Measurements from ENCODE around the gene GKN2. TPM values are rescaled to one million over a fixed set of nuclear protein-coding genes. Genes with fewer than 3 reads are reported as not detected.

The GKN2 gene
- total RNA-seq, 2 experiments from 2014 or later, result not detected

DNA sequence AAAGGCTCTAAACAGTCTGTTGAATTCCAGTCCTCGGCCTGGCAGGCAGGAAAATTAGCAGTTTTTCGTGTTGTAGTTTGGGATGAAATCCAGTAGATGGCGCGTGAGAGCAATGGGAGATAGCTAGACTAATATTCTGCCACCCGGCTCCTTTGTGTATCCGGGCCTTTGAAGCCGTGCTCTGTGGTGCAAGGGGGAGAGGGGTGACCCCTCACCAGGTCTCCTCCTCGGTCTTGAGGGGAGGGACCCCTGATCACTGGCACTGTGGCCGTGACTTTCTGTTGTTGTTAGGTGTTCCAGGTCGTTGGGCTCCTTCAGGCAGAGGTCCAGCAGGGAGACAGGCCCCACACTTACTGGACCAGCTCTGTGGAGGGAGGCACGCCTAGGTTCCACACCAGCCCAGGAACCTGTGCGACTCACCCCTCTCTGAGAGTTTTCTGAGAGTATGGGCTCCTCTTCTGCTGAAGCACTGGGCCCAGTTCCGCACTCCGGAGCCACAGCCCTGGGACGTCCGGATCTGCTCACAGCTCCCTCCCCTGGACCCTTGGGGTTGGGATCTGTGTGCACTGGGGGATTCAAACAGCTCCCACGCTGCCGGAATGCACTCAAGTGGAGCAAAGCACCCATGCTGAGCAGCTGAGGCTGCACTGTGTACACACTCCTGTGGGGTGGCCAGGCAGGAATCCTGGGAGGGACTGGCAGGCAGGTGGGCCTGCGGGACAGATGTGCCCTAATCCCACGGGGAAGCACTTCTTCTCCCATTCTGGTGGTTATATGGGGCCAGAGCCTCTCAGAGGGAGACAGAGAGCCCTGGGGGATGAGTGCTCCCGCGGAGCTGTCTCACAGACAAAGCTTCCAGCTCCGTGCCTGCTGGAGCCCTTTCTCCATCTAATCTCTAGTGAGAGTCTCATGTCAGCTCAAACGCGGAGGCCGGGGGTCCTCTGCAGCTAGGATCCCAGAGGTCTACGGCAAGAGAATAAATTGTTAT lies 8.8 kb downstream of the GKN2 start:
- POLR2A ChIA-PET, result no interaction called here
- Mint-ChIP-seq H3K36me3 (ENCODE audit: low read depth) (no peaks in the 10 kb centered on the region), H3K9me3 (no peaks in the 10 kb centered on the region), H3K4me1 (peaks cover 4% of the 10 kb centered on the region), H3K4me3 (no peak overlapping the region), H3K27ac (no peak overlapping the region), H3K27me3 (peaks cover 64% of the 10 kb centered on the region)
- peak; percentile 50 for DNase-seq
- CTCF ChIA-PET, result interaction anchor here (0.6 to 2.5 kb wide), 32 partner anchors 9 to 665 kb away, joined by 3 to 18 read pairs (median 4); partner anchors contain the start of genes GKN1 and GKN2

DNA sequence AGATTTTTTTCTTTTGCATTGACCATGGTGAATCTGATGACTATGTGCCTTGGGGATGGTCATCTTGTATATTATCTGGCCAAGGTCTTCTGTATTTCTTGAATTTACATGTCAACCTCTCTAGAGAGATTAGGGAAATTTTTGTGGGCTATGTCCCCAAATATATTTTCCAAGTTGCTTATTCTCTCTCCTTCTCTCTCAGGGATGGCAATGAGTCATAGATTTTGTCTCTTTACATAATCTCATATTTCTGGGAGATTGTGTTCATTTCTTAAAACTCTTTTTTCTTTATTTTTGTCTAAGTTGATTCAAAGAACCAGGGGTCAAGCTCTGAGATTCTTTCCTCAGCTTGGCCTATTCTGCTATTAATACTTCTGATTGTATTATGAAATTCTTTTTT lies 9.9 kb downstream of the GKN2 start:
- Mint-ChIP-seq H3K27me3 (peaks cover 67% of the 10 kb centered on the region), H3K36me3 (ENCODE audit: low read depth) (no peaks in the 10 kb centered on the region), H3K4me1 (peaks cover 4% of the 10 kb centered on the region), H3K27ac (no peak overlapping the region), H3K9me3 (no peaks in the 10 kb centered on the region), H3K4me3 (no peak overlapping the region)
- DNase-seq, result no peak
- CTCF ChIA-PET, result interaction anchor here (0.7 to 2.5 kb wide), 29 partner anchors 8 to 664 kb away, joined by 3 to 18 read pairs (median 4); partner anchors contain the start of genes APLF, FBXO48 and GKN2
- POLR2A ChIA-PET, result no interaction called here

DNA sequence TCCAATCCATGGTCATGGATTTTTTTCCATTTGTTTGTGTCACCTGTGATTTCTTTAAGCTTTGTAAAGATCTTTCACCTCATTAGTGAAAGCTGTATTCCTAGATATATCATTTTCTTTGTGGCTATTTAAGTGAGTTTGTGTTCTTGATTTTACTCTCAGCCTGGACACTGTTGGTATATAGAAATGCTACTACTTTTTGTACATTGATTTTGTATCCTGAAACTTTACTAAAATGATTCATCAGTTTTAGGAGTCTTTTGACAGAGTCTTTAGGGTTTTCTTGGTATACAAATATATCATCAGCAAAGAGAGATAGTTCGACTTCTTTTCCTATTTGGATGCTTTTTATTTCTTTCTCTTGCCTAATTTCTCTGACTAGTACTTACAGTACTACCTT lies 12.3 kb downstream of the GKN2 start:
- H3K36me3 Mint-ChIP-seq (ENCODE audit: low read depth), result no peaks in the 10 kb centered on the region
- peaks cover 73% of the 10 kb centered on the region for H3K27me3 Mint-ChIP-seq
- H3K4me3 Mint-ChIP-seq, result no peak overlapping the region
- H3K27ac Mint-ChIP-seq, result no peak overlapping the region
- no peaks in the 10 kb centered on the region for H3K9me3 Mint-ChIP-seq
- no peak for DNase-seq
- ChIA-PET CTCF (interaction anchor here (1.0 to 1.5 kb wide), 3 partner anchors 15 to 345 kb away, joined by 3 to 4 read pairs (median 3); no protein-coding TSS in a partner anchor), POLR2A (no interaction called here)
- H3K4me1 Mint-ChIP-seq, result peaks cover 4% of the 10 kb centered on the region

DNA sequence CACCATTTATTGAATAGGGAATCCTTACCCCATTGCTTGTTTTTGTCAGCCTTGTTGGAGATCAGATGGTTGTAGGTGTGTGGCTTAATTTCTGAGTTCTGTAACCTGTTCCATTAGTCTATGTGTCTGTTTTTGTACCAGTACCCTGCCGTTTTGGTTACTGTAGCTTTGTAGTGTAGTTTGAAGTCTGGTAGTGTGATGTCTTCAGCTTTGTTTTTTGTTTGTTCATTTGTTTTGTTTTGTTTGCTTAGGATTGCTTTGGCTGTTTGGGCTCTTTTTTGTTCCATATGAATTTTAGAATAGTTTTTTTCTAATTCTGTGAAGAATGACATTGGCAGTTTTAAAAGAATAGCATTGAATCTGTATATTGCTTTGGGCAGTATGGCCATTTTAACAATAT lies 12.7 kb downstream of the GKN2 start:
- Mint-ChIP-seq H3K4me1 (peaks cover 4% of the 10 kb centered on the region), H3K36me3 (ENCODE audit: low read depth) (no peaks in the 10 kb centered on the region), H3K27ac (no peak overlapping the region), H3K27me3 (peaks cover 72% of the 10 kb centered on the region), H3K9me3 (no peaks in the 10 kb centered on the region), H3K4me3 (no peak overlapping the region)
- ChIA-PET CTCF (interaction anchor here (1.0 to 1.5 kb wide), 3 partner anchors 14 to 345 kb away, joined by 3 to 4 read pairs (median 3); no protein-coding TSS in a partner anchor), POLR2A (interaction anchor here (0.6 kb wide), 1 partner anchor 22 kb away, joined by 4 read pairs; no protein-coding TSS in a partner anchor)
- no peak for DNase-seq

DNA sequence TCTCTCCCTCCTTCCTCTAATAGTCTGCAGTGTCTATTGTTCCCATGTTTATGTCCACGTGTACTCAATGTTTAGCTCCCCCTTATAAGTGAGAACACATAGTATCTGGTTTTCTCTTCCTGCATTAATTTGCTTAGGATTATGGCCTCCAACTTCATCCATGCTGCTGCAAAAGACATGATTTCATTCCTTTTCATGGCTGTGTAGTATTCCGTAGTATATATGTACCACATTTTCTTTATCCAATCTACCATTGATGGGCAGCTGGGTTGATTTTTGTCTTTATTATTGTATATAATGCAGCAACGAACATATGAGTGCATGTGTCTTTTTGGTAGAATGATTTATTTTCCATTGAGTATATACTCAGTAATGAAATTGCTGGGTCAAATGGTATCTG lies 13.8 kb downstream of the GKN2 start:
- H3K27me3 Mint-ChIP-seq, result peaks cover 68% of the 10 kb centered on the region
- ChIA-PET POLR2A (no interaction called here), CTCF (no interaction called here)
- H3K27ac Mint-ChIP-seq, result no peak overlapping the region
- peaks cover 4% of the 10 kb centered on the region for H3K4me1 Mint-ChIP-seq
- H3K4me3 Mint-ChIP-seq, result no peak overlapping the region
- no peak for DNase-seq
- no peaks in the 10 kb centered on the region for H3K9me3 Mint-ChIP-seq
- H3K36me3 Mint-ChIP-seq (ENCODE audit: low read depth), result no peaks in the 10 kb centered on the region

DNA sequence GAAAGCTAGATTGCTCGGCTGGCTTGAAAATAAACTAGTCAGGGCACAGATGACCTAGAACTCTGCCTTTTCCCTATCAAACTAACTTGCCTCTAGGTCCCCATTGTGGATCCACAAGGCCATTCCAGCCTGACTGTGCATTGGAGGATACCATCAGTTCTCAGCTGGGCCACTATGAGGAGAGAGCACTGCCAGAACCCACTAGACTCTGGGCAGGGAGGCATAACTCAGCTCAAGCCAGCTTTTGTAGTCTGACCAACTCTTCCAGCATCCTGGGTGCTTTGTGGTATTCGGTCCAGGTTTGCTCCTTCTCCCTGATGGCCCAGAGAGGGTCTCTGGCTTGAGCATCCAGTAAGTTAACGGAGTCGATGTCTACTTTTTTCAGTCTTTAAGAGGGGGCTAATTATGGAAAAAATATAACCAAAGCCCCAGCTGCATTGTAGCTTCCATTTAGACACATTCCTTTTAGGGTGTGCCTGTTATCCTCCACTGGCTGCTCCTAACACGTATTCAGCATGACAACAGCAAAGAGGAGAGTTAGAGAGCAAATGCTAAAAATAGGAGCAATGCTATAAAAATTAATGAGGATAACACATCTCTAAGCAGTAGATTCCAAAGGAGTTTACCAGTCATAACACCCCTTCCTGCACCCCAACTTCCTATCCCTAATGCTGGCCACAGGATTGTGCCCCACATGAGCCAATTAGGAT lies 15.2 kb downstream of the GKN2 start:
- POLR2A ChIA-PET, result no interaction called here
- no peak for DNase-seq
- peaks cover 70% of the 10 kb centered on the region for H3K27me3 Mint-ChIP-seq
- no peak overlapping the region for H3K4me3 Mint-ChIP-seq
- CTCF ChIA-PET, result interaction anchor here (1.1 to 1.2 kb wide), 2 partner anchors 12 to 58 kb away, joined by 3 to 5 read pairs; no protein-coding TSS in a partner anchor
- no peaks in the 10 kb centered on the region for H3K36me3 Mint-ChIP-seq (ENCODE audit: low read depth)
- no peak overlapping the region for H3K27ac Mint-ChIP-seq
- H3K4me1 Mint-ChIP-seq, result peaks cover 4% of the 10 kb centered on the region
- H3K9me3 Mint-ChIP-seq, result no peaks in the 10 kb centered on the region

DNA sequence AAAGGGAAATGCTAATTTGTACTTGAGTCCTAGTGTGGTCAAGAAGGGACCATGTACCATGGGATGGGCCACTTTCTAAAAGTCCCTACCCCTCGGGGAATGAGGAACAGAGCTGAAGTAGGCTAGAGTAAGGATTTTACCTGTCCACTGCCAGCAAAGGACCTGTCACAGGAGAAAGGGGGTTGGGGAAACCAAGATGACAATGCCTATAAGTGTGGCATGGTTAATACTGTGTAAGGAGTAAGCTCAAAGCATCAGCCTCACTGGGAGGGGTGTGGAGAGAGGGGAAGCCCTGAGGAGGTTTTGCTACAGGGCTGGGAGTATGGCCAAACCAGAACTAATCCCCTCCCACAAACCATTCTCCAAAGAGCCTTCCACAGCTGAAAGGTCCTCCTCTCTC lies 15.8 kb downstream of the GKN2 start:
- Mint-ChIP-seq H3K9me3 (no peaks in the 10 kb centered on the region), H3K27ac (no peak overlapping the region), H3K36me3 (ENCODE audit: low read depth) (no peaks in the 10 kb centered on the region), H3K4me1 (peaks cover 4% of the 10 kb centered on the region), H3K27me3 (peaks cover 64% of the 10 kb centered on the region), H3K4me3 (no peak overlapping the region)
- DNase-seq, result no peak
- POLR2A ChIA-PET, result no interaction called here
- CTCF ChIA-PET, result interaction anchor here (1.0 to 1.2 kb wide), 2 partner anchors 10 to 12 kb away, joined by 3 to 5 read pairs; no protein-coding TSS in a partner anchor

DNA sequence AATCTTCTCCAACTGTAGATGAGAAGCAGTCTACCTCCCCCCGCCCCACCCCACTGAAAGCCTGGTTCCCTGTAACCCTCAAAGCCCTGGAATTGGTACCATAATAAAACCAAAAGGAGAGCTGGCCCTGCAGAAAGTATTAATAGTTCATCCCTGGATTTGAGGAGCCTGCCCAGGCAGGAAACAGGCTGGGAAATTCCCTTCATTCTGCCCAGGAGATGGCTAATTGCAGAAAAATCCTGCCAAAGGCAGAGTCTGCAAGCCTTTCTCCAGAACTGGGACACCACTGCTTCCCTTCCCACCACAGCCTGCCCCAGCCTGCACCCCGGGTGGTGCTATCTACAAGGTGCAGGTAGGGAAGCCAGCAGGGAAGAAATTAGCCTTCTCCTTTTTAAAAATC lies 16.3 kb downstream of the GKN2 start:
- peaks cover 61% of the 10 kb centered on the region for H3K27me3 Mint-ChIP-seq
- no peaks in the 10 kb centered on the region for H3K36me3 Mint-ChIP-seq (ENCODE audit: low read depth)
- H3K4me1 Mint-ChIP-seq, result peaks cover 4% of the 10 kb centered on the region
- ChIA-PET POLR2A (no interaction called here), CTCF (interaction anchor here (1.0 kb wide), 1 partner anchor 9 kb away, joined by 3 read pairs; no protein-coding TSS in a partner anchor)
- no peak for DNase-seq
- no peak overlapping the region for H3K27ac Mint-ChIP-seq
- no peaks in the 10 kb centered on the region for H3K9me3 Mint-ChIP-seq
- no peak overlapping the region for H3K4me3 Mint-ChIP-seq

DNA sequence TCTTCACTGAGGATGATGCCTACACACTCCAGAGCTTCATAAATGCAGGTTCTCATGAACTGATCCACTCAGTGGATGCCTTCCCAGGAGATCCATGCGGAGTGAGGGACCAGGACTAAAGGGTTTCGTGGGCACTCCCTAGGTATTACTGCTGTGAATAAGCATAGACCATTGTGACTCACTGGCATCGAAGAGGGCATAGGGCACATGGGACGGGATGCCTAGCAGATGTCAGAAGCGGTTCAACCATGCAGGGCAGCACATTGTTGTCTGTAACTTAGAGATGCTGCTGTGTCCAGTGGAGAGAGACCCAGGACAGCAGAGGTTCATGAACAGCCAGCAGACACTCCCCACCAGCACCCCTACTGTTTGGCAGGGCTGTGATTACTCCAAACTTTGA lies 17.2 kb downstream of the GKN2 start:
- no peak for DNase-seq
- no peak overlapping the region for H3K27ac Mint-ChIP-seq
- ChIA-PET POLR2A (no interaction called here), CTCF (interaction anchor here (1.1 kb wide), 1 partner anchor 8 kb away, joined by 10 read pairs; no protein-coding TSS in a partner anchor)
- no peaks in the 10 kb centered on the region for H3K4me1 Mint-ChIP-seq
- peaks cover 58% of the 10 kb centered on the region for H3K27me3 Mint-ChIP-seq
- H3K36me3 Mint-ChIP-seq (ENCODE audit: low read depth), result no peaks in the 10 kb centered on the region
- H3K4me3 Mint-ChIP-seq, result no peak overlapping the region
- H3K9me3 Mint-ChIP-seq, result no peaks in the 10 kb centered on the region

DNA sequence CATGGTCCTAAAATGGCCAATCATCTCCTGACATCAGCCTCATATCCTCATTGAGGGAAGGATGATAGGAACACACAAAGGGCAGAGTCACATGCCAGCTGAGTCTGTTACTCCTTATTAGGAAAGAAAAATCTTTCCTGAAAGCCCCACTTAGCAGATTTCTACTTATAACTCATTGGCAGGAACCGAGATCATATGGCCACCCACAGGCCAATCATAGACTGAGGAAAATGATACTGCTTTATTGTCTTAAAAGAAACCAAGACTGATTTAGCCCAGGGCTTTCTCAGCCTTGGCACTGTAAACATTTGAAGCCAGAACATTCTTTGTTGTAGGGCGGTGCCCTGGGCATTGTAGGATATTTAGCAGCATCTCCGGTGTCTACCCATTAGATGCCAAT lies 18.7 kb downstream of the GKN2 start:
- no peak for DNase-seq
- Mint-ChIP-seq H3K4me1 (no peaks in the 10 kb centered on the region), H3K27ac (no peak overlapping the region), H3K36me3 (ENCODE audit: low read depth) (no peaks in the 10 kb centered on the region), H3K27me3 (peaks cover 54% of the 10 kb centered on the region), H3K4me3 (no peak overlapping the region), H3K9me3 (no peaks in the 10 kb centered on the region)
- CTCF ChIA-PET, result interaction anchor here (1.2 to 2.2 kb wide), 2 partner anchors 9 to 446 kb away, joined by 4 to 11 read pairs; no protein-coding TSS in a partner anchor
- POLR2A ChIA-PET, result no interaction called here

DNA sequence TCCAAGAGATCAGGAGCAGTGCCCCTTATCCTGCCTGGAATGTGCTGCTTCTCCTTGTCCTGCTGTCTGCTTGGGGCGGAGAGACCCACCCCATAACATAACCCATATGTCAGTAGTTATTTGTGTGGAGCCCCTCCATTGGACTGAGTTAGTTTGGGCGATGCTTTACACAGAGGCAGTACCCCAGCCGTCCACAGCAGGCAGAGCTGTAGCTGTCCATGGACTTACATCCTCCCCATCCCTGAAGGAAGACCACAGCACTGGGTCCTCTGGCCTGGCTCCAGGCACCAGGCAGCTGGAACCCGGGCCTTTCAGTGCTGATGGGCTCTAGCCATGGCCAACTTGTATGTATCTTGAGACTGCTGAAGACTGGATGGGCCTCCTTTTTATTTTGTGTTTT lies 20.3 kb downstream of the GKN2 start:
- peaks cover 50% of the 10 kb centered on the region for H3K27me3 Mint-ChIP-seq
- ChIA-PET CTCF (no interaction called here), POLR2A (no interaction called here)
- DNase-seq, result no peak
- H3K36me3 Mint-ChIP-seq (ENCODE audit: low read depth), result no peaks in the 10 kb centered on the region
- H3K4me3 Mint-ChIP-seq, result no peak overlapping the region
- no peaks in the 10 kb centered on the region for H3K9me3 Mint-ChIP-seq
- no peak overlapping the region for H3K27ac Mint-ChIP-seq
- no peaks in the 10 kb centered on the region for H3K4me1 Mint-ChIP-seq

DNA sequence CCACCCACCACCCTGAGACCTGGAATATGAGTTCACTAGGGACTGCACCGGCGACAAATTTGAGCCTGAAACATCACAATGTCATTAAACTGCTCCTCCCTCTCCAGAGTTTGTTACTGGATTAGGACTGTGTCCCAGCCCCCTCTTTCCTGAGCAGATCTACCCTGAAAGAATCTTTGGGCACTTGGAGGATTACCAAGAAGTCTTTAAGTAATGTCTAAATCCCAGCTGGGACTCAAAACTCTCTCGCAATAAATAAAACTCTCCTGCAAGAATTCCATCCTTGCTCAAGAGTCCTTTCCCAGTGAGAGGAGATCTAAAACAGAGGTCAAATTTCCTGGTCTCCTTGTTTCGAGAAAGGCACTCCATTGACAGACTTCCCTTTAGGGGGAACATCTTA lies 20.9 kb downstream of the GKN2 start:
- CTCF ChIA-PET, result no interaction called here
- DNase-seq, result no peak
- no peaks in the 10 kb centered on the region for H3K4me1 Mint-ChIP-seq
- no peak overlapping the region for H3K27ac Mint-ChIP-seq
- peaks cover 50% of the 10 kb centered on the region for H3K27me3 Mint-ChIP-seq
- H3K36me3 Mint-ChIP-seq (ENCODE audit: low read depth), result no peaks in the 10 kb centered on the region
- H3K4me3 Mint-ChIP-seq, result no peak overlapping the region
- POLR2A ChIA-PET, result no interaction called here
- no peaks in the 10 kb centered on the region for H3K9me3 Mint-ChIP-seq

DNA sequence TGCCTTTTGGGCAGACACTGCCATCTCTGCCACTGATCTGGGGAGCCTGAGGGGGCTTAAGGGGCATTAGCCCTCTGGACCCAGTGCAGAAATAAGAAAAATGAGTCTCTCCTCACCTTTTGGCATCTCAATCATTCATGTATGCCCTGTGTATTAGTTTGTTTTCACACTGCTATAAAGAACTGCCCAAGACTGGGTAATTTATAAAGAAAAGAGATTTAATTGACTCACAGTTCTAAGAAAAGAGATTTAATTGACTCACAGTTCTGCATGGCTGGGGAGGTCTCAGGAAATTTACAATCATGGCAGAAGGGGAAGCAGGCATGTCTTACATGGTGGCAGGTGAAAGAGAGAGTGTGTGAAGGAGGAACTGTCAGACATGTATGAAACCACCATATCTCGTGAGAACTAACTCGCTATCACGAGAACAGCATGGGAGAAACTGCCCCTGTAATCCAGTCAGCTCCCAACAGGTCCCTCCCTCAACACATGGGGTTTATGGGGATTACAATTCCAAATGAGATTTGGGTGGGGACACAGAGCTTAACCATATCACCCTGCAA lies 21.5 kb downstream of the GKN2 start:
- H3K4me1 Mint-ChIP-seq, result no peaks in the 10 kb centered on the region
- CTCF ChIA-PET, result no interaction called here
- no peaks in the 10 kb centered on the region for H3K9me3 Mint-ChIP-seq
- H3K36me3 Mint-ChIP-seq (ENCODE audit: low read depth), result no peaks in the 10 kb centered on the region
- DNase-seq, result no peak
- POLR2A ChIA-PET, result no interaction called here
- no peak overlapping the region for H3K4me3 Mint-ChIP-seq
- H3K27me3 Mint-ChIP-seq, result peaks cover 49% of the 10 kb centered on the region
- H3K27ac Mint-ChIP-seq, result no peak overlapping the region

All from activated CD4-positive, alpha-beta memory T cell treated with anti-CD3 and anti-CD28 coated beads, Interleukin-2, amount 10 ng/mL, durations not matched to agents 7 days and 5 days (primary cell).